Mesothelial cell of epicardium (in vitro differentiated cells): ENCODE data around the gene GGPS1. TPM values are rescaled to one million over a fixed set of nuclear protein-coding genes. Genes with fewer than 3 reads are reported as not detected.

Experiments
- DNase-seq, 2 experiments: peaks; one replicate each; pipeline ENCODE4 v3.0.0; 2021; ENCODE audit warnings: low spot score in 2 of 2; ENCODE audit not compliant: unreplicated experiment in 2 of 2
- H3K27ac Mint-ChIP-seq: 2 replicates; pipeline ENCODE4 v1.8.0; 2021; ENCODE audit warnings: mixed read lengths
- H3K27me3 Mint-ChIP-seq: 2 replicates; pipeline ENCODE4 v1.8.0; 2021; ENCODE audit warnings: low read depth, mixed read lengths
- H3K36me3 Mint-ChIP-seq: 2 replicates; pipeline ENCODE4 v1.8.0; 2021; ENCODE audit warnings: mixed read lengths
- H3K4me1 Mint-ChIP-seq: 2 replicates; pipeline ENCODE4 v1.8.0; 2021; ENCODE audit warnings: mixed read lengths
- H3K4me3 Mint-ChIP-seq: 2 replicates; pipeline ENCODE4 v1.8.0; 2021; ENCODE audit warnings: mild to moderate bottlenecking, moderate library complexity, mixed read lengths
- H3K9me3 Mint-ChIP-seq: 2 replicates; pipeline ENCODE4 v1.8.0; 2021; ENCODE audit warnings: mixed read lengths
- CTCF ChIP-seq: fragments of 200-600 bp; sonication (generic); IDR thresholded peaks from one replicate; pipeline ENCODE4 v1.5.0; 2021; ENCODE audit warnings: antibody characterized with exemption; ENCODE audit not compliant: unreplicated experiment
- total RNA-seq: library from RNA; stranded (reverse); gene quantifications from 3 replicates; pipeline ENCODE4 v1.2.1, GENCODE V29; 2021

The GGPS1 gene
- total RNA-seq, 1 donor from 2014 or later = 25.9 TPM

- TF ChIP-seq CTCF = no peak
- Mint-ChIP-seq H3K4me1 (no peaks in the 10 kb centered on the region), H3K27me3 (no peaks in the 10 kb centered on the region), H3K36me3 (peaks cover 18% of the 10 kb centered on the region), H3K27ac (peak overlapping the region; percentile 39), H3K4me3 (no peak overlapping the region), H3K9me3 (no peaks in the 10 kb centered on the region)
- no peak for DNase-seq
Observed at GRCh38 chr1:235339746-235340145, 11.4 kb downstream of the GGPS1 start.

DNA sequence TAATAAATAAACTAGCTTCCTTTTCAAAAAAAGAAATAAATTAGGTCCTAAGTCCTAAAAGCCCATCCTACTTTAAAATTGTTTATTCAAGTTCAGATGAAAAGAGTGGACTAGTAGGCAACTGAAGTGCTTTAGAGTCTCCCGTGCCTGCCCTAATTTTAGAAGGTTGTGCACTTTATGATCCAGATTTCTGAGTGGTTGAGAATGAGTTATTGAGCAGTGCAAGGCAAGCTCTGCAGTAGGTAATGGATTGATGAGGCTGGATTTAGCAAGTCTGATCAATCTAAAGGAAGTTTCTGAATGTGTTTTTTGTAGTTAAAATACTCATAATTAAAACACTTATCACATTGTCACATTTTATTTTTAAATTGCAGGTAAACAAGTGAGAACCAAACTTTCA is 13.0 kb downstream of the GGPS1 start:
- Mint-ChIP-seq H3K36me3 (peaks cover 27% of the 10 kb centered on the region), H3K27me3 (no peaks in the 10 kb centered on the region), H3K4me1 (no peaks in the 10 kb centered on the region), H3K27ac (no peak overlapping the region), H3K4me3 (no peak overlapping the region), H3K9me3 (no peaks in the 10 kb centered on the region)
- TF ChIP-seq CTCF = no peak
- no peak for DNase-seq

- H3K9me3 Mint-ChIP-seq = no peaks in the 10 kb centered on the region
- H3K27me3 Mint-ChIP-seq = no peaks in the 10 kb centered on the region
- TF ChIP-seq CTCF = no peak
- no peak for DNase-seq
- no peaks in the 10 kb centered on the region for H3K4me1 Mint-ChIP-seq
- no peak overlapping the region for H3K4me3 Mint-ChIP-seq
- peaks cover 26% of the 10 kb centered on the region for H3K36me3 Mint-ChIP-seq
- H3K27ac Mint-ChIP-seq = no peak overlapping the region
Observed at GRCh38 chr1:235342039-235342438, 13.7 kb downstream of the GGPS1 start.

DNA sequence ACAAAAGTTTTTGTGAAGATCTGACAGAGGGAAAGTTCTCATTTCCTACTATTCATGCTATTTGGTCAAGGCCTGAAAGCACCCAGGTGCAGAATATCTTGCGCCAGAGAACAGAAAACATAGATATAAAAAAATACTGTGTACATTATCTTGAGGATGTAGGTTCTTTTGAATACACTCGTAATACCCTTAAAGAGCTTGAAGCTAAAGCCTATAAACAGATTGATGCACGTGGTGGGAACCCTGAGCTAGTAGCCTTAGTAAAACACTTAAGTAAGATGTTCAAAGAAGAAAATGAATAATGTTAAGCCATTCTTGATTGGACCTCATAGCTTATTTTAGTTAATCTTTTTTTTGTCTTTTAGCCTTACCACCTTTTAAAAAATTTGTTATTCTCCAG is 14.1 kb downstream of the GGPS1 start:
- peaks cover 26% of the 10 kb centered on the region for H3K36me3 Mint-ChIP-seq
- DNase-seq = no peak
- H3K4me1 Mint-ChIP-seq = no peaks in the 10 kb centered on the region
- no peak overlapping the region for H3K27ac Mint-ChIP-seq
- H3K27me3 Mint-ChIP-seq = no peaks in the 10 kb centered on the region
- TF ChIP-seq CTCF = no peak
- H3K4me3 Mint-ChIP-seq = no peak overlapping the region
- no peaks in the 10 kb centered on the region for H3K9me3 Mint-ChIP-seq

GRCh38 chr1:235343726-235344125 is 15.4 kb downstream of the GGPS1 start:
- no peak for DNase-seq
- Mint-ChIP-seq H3K36me3 (peaks cover 23% of the 10 kb centered on the region), H3K9me3 (no peaks in the 10 kb centered on the region), H3K27ac (no peak overlapping the region), H3K4me3 (no peak overlapping the region), H3K27me3 (no peaks in the 10 kb centered on the region), H3K4me1 (no peaks in the 10 kb centered on the region)
- TF ChIP-seq CTCF = no peak

GRCh38 chr1:235351441-235351840 is 23.1 kb downstream of the GGPS1 start:
- Mint-ChIP-seq H3K4me1 (no peaks in the 10 kb centered on the region), H3K9me3 (no peaks in the 10 kb centered on the region), H3K4me3 (no peak overlapping the region), H3K27me3 (no peaks in the 10 kb centered on the region), H3K36me3 (peaks cover 3% of the 10 kb centered on the region), H3K27ac (no peak overlapping the region)
- TF ChIP-seq CTCF = no peak
- no peak for DNase-seq
